ENCODE data around the gene CYP11A1. TPM values are rescaled to one million over a fixed set of nuclear protein-coding genes. Genes with fewer than 3 reads are reported as not detected.

Gene CYP11A1
- total RNA-seq, 1 donor, result 0.90 TPM

GRCh38 chr15:74373731-74374647, 6.5 kb upstream of the CYP11A1 start:
- TF ChIP-seq CTCF (IDR thresholded peaks at IDR 0.05; ENCODE audit: insufficient read depth, low read length), result peak; percentile 87
- peak; percentile 76 for DNase-seq (ENCODE audit: low read depth)
- H3K4me3 ChIP-seq (ENCODE audit: low read depth, low read length), result peak overlapping the region; percentile 75

- H3K4me3 ChIP-seq (ENCODE audit: low read depth, low read length), result no peak overlapping the region
- no peak for TF ChIP-seq CTCF (IDR thresholded peaks at IDR 0.05; ENCODE audit: insufficient read depth, low read length)
- no peak for DNase-seq (ENCODE audit: low read depth)
Measured at GRCh38 chr15:74373056-74373650, 5.7 kb upstream of the CYP11A1 start.

GRCh38 chr15:74370471-74370870, 3.0 kb upstream of the CYP11A1 start:
- no peak overlapping the region for H3K4me3 ChIP-seq (ENCODE audit: low read depth, low read length)
- no peak for TF ChIP-seq CTCF (IDR thresholded peaks at IDR 0.05; ENCODE audit: insufficient read depth, low read length)
- DNase-seq (ENCODE audit: low read depth), result no peak

GRCh38 chr15:74369756-74370155, 2.3 kb upstream of the CYP11A1 start:
- no peak for TF ChIP-seq CTCF (IDR thresholded peaks at IDR 0.05; ENCODE audit: insufficient read depth, low read length)
- DNase-seq (ENCODE audit: low read depth), result no peak
- H3K4me3 ChIP-seq (ENCODE audit: low read depth, low read length), result no peak overlapping the region

GRCh38 chr15:74369084-74369745, 1.8 kb upstream of the CYP11A1 start:
- TF ChIP-seq CTCF (IDR thresholded peaks at IDR 0.05; ENCODE audit: insufficient read depth, low read length), result no peak

GRCh38 chr15:74368121-74368520, 675 bp upstream of the CYP11A1 start:
- no peak overlapping the region for H3K4me3 ChIP-seq (ENCODE audit: low read depth, low read length)
- DNase-seq (ENCODE audit: low read depth), result no peak
- no peak for TF ChIP-seq CTCF (IDR thresholded peaks at IDR 0.05; ENCODE audit: insufficient read depth, low read length)

More at GRCh38 chr15:74369084-74369745, 1.8 kb upstream of the CYP11A1 start:
- no peak for DNase-seq (ENCODE audit: low read depth)
- H3K4me3 ChIP-seq (ENCODE audit: low read depth, low read length), result no peak overlapping the region
